ENCODE measurements around the gene CLCC1. TPM values are rescaled to one million over a fixed set of nuclear protein-coding genes. Genes with fewer than 3 reads are reported as not detected.

CLCC1 gene
- total RNA-seq, 2 donors from 2014 or later, result 30.5 to 33.3 TPM

GRCh38 chr1:108972951-108973350 is 9.7 kb upstream of the CLCC1 start:
- Histone ChIP-seq H3K9me3 (no peaks in the 10 kb centered on the region), H3K27ac (no peak overlapping the region), H3K27me3 (replicated peaks; ENCODE audit: insufficient read depth) (no peaks in the 10 kb centered on the region), H3K4me1 (replicated peaks) (no peaks in the 10 kb centered on the region), H3K4me3 (no peak overlapping the region), H3K36me3 (no peaks in the 10 kb centered on the region)
- intact Hi-C loops (cut with DNase I), result no loop called here
- DNase-seq (ENCODE audit: low spot score), result no peak
- WGBS, result 92% methylated on average over 1 of the region's 1 CpG
- TF ChIP-seq, protein P1, sequence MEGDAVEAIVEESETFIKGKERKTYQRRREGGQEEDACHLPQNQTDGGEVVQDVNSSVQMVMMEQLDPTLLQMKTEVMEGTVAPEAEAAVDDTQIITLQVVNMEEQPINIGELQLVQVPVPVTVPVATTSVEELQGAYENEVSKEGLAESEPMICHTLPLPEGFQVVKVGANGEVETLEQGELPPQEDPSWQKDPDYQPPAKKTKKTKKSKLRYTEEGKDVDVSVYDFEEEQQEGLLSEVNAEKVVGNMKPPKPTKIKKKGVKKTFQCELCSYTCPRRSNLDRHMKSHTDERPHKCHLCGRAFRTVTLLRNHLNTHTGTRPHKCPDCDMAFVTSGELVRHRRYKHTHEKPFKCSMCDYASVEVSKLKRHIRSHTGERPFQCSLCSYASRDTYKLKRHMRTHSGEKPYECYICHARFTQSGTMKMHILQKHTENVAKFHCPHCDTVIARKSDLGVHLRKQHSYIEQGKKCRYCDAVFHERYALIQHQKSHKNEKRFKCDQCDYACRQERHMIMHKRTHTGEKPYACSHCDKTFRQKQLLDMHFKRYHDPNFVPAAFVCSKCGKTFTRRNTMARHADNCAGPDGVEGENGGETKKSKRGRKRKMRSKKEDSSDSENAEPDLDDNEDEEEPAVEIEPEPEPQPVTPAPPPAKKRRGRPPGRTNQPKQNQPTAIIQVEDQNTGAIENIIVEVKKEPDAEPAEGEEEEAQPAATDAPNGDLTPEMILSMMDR (IDR thresholded peaks at IDR 0.05), result no peak
- TF ChIP-seq POLR2A (IDR thresholded peaks at IDR 0.05) (no peak), POLR2AphosphoS5 (IDR thresholded peaks at IDR 0.05) (no peak)

- no peak overlapping the region for H3K4me3 ChIP-seq
- intact Hi-C loops (cut with DNase I), result loop anchor here (10.0 kb wide), 2 partner anchors 75 to 145 kb away; partner anchors contain the start of genes ELAPOR1 and WDR47
- no peaks in the 10 kb centered on the region for H3K9me3 ChIP-seq
- no peaks in the 10 kb centered on the region for H3K36me3 ChIP-seq
- no peak for TF ChIP-seq POLR2AphosphoS5 (IDR thresholded peaks at IDR 0.05)
- no peak for TF ChIP-seq POLR2A (IDR thresholded peaks at IDR 0.05)
- TF ChIP-seq, protein P1 (IDR thresholded peaks at IDR 0.05), result no peak
- no peaks in the 10 kb centered on the region for H3K4me1 ChIP-seq (replicated peaks)
- no peak overlapping the region for H3K27ac ChIP-seq
- no peak for DNase-seq (ENCODE audit: low spot score)
- H3K27me3 ChIP-seq (replicated peaks; ENCODE audit: insufficient read depth), result no peaks in the 10 kb centered on the region
Measured at GRCh38 chr1:108969346-108969745, 6.1 kb upstream of the CLCC1 start.

DNA sequence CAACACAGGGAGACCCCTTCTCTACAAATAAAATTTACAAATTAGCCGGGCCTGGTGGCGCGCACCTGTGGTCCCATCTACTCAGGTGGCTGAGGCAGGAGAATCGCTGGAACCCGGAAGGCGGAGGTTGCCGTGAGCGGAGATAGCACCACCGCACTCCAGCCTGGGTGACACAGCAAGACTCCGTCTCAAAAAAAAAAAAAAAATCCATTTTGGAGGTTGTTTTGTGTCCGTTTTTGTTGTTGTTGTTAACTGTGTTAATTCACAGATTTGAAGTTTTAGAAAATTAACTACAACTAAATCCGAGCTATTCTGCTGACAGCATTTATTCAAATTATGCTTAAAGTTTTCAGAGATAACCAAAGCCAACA is 618 bp downstream of the CLCC1 start:
- WGBS, result 18% methylated on average over 12 of the region's 12 CpGs
- H3K36me3 ChIP-seq, result no peaks in the 10 kb centered on the region
- TF ChIP-seq POLR2AphosphoS5 (IDR thresholded peaks at IDR 0.05), result no peak
- TF ChIP-seq POLR2A (IDR thresholded peaks at IDR 0.05), result no peak
- TF ChIP-seq, protein P1 (IDR thresholded peaks at IDR 0.05), result no peak
- peak overlapping the region; percentile 68 to 73 for H3K4me3 ChIP-seq
- H3K9me3 ChIP-seq, result no peaks in the 10 kb centered on the region
- peak overlapping the region; percentile 94 to 95 for H3K27ac ChIP-seq
- intact Hi-C loops (cut with DNase I), result loop anchor here (5.0 to 10.0 kb wide), 3 partner anchors 82 to 250 kb away; partner anchors contain the start of genes ELAPOR1, SARS1 and WDR47
- peak; percentile 26 for DNase-seq (ENCODE audit: low spot score)
- no peaks in the 10 kb centered on the region for H3K4me1 ChIP-seq (replicated peaks)
- no peaks in the 10 kb centered on the region for H3K27me3 ChIP-seq (replicated peaks; ENCODE audit: insufficient read depth)

- no peaks in the 10 kb centered on the region for H3K36me3 ChIP-seq
- H3K9me3 ChIP-seq, result no peaks in the 10 kb centered on the region
- H3K4me1 ChIP-seq (replicated peaks), result no peaks in the 10 kb centered on the region
- DNase-seq (ENCODE audit: low spot score), result no peak
- peak overlapping the region in 1 of 2 donors; percentile 95 for H3K27ac ChIP-seq
- H3K27me3 ChIP-seq (replicated peaks; ENCODE audit: insufficient read depth), result no peaks in the 10 kb centered on the region
- H3K4me3 ChIP-seq, result peak overlapping the region; percentile 68 to 73
- TF ChIP-seq, protein P1 (IDR thresholded peaks at IDR 0.05), result no peak
- no peak for TF ChIP-seq POLR2AphosphoS5 (IDR thresholded peaks at IDR 0.05)
- no peak for TF ChIP-seq POLR2A (IDR thresholded peaks at IDR 0.05)
- WGBS, result 84% methylated on average over 15 of the region's 15 CpGs
- intact Hi-C loops (cut with DNase I), result loop anchor here (5.0 to 10.0 kb wide), 3 partner anchors 83 to 250 kb away; partner anchors contain the start of genes ELAPOR1, SARS1 and WDR47
Measured at GRCh38 chr1:108961752-108962486, 1.4 kb downstream of the CLCC1 start.

- 84% methylated on average over 9 of the region's 9 CpGs for WGBS
Measured at GRCh38 chr1:108961198-108961597, 2.1 kb downstream of the CLCC1 start.

More at GRCh38 chr1:108961198-108961597, 2.1 kb downstream of the CLCC1 start:
- H3K4me1 ChIP-seq (replicated peaks), result no peaks in the 10 kb centered on the region
- H3K9me3 ChIP-seq, result no peaks in the 10 kb centered on the region
- H3K27me3 ChIP-seq (replicated peaks; ENCODE audit: insufficient read depth), result no peaks in the 10 kb centered on the region
- intact Hi-C loops (cut with DNase I), result loop anchor here (5.0 to 10.0 kb wide), 3 partner anchors 84 to 251 kb away; partner anchors contain the start of genes ELAPOR1, SARS1 and WDR47
- no peaks in the 10 kb centered on the region for H3K36me3 ChIP-seq
- DNase-seq (ENCODE audit: low spot score), result no peak
- TF ChIP-seq POLR2A (IDR thresholded peaks at IDR 0.05) (no peak), POLR2AphosphoS5 (IDR thresholded peaks at IDR 0.05) (no peak)
- TF ChIP-seq, protein P1 (IDR thresholded peaks at IDR 0.05), result no peak
- no peak overlapping the region for H3K4me3 ChIP-seq
- H3K27ac ChIP-seq, result no peak overlapping the region
